Body of pancreas (tissue), 4 donors: ENCODE measurements around the gene TRPM2.

Experiments used
- POLR2A ChIP-seq, 3 donors: fragments of 450-650 bp; IDR thresholded peaks; one replicate each; pipeline ENCODE4 v1.6.1; 2016; ENCODE audit warnings: antibody characterized with exemption in 3 of 3, mild to moderate bottlenecking in 2 of 3
- TF ChIP-seq, protein P1 (sequence below), 7 experiments: fragments of 450-650 bp in 4 of 7; fragments of 200-600 bp in 3 of 7; sonication (generic) in 3 of 7; IDR thresholded peaks; one replicate each; pipeline ENCODE4 v1.5.1; 2016 to 2019; ENCODE audit warnings: antibody characterized with exemption in 7 of 7

DNA sequence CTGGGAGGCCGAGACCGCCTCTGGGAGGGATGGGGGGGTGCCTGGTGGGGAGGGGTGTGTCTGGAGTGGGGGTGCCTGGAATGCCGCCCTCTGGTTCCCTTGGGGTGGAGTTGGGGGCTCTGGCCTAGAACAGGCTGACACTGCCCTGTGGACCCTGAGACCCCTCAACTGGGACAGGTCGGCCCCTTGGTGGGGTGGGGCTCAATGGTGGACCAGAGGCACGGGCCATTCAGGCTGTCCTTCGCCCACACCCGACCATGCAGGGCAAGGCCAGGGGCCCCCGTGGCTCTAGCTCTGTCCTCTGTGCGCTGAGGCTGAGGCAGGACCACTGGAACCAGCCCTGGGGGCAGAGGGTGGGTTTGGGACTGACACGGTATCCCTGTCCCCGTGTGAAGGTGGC is 38.9 kb upstream of the TRPM2 start:
- TF ChIP-seq POLR2A (IDR thresholded peaks at IDR 0.05), result no peak
- TF ChIP-seq, protein P1, sequence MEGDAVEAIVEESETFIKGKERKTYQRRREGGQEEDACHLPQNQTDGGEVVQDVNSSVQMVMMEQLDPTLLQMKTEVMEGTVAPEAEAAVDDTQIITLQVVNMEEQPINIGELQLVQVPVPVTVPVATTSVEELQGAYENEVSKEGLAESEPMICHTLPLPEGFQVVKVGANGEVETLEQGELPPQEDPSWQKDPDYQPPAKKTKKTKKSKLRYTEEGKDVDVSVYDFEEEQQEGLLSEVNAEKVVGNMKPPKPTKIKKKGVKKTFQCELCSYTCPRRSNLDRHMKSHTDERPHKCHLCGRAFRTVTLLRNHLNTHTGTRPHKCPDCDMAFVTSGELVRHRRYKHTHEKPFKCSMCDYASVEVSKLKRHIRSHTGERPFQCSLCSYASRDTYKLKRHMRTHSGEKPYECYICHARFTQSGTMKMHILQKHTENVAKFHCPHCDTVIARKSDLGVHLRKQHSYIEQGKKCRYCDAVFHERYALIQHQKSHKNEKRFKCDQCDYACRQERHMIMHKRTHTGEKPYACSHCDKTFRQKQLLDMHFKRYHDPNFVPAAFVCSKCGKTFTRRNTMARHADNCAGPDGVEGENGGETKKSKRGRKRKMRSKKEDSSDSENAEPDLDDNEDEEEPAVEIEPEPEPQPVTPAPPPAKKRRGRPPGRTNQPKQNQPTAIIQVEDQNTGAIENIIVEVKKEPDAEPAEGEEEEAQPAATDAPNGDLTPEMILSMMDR (IDR thresholded peaks at IDR 0.05), result no peak
